Cardiac fibroblast (primary cell): ENCODE data around the gene WDR4.
"Not testable (repeated sequence)": the region's sequence is repeated elsewhere in the genome, so short reads cannot be mapped to it uniquely, and the experiment has no call there.

Experiments used
- DNase-seq, 2 donors: peaks; one replicate each; pipeline versions ENCODE4 v3.0.0 to v3.0.0-alpha.2; 2010; ENCODE audit warnings: low read depth in 2 of 2
- H3K4me3 ChIP-seq, 2 donors: replicated peaks in 1 of 2; 1 replicate in 1 of 2; 2 replicates in 1 of 2; pipeline ENCODE4 v1.5.1; 2011; ENCODE audit warnings: low read depth in 2 of 2, low read length in 2 of 2, mild to moderate bottlenecking in 2 of 2, moderate library complexity in 1 of 2
- TF ChIP-seq, protein P1 (sequence below): IDR thresholded peaks from one replicate; pipeline ENCODE4 v1.5.1; 2011; ENCODE audit warnings: low read depth, mild to moderate bottlenecking, low read length, inconsistent platforms

Gene WDR4

DNA sequence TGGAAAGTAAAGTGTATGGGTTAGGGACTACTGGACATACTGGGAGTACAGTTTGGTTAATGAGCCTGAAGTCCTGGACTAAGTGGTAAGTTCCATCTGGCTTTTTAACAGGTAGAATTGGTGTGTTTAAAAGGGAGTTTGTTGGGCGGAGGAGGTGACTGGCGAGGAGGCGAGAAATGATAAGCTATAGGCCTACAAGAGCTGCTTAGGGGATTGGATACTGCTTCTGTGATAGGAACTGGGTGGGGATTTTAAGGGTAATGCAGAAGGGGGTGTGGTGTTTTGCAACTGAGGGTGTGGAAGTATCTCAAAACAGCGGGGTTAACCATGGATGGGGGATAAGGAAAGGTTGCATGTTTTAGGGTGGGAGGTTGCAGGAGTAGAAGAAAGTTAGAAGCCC lies 42.6 kb upstream of the WDR4 start:
- DNase-seq, result no peak
- TF ChIP-seq, protein P1, sequence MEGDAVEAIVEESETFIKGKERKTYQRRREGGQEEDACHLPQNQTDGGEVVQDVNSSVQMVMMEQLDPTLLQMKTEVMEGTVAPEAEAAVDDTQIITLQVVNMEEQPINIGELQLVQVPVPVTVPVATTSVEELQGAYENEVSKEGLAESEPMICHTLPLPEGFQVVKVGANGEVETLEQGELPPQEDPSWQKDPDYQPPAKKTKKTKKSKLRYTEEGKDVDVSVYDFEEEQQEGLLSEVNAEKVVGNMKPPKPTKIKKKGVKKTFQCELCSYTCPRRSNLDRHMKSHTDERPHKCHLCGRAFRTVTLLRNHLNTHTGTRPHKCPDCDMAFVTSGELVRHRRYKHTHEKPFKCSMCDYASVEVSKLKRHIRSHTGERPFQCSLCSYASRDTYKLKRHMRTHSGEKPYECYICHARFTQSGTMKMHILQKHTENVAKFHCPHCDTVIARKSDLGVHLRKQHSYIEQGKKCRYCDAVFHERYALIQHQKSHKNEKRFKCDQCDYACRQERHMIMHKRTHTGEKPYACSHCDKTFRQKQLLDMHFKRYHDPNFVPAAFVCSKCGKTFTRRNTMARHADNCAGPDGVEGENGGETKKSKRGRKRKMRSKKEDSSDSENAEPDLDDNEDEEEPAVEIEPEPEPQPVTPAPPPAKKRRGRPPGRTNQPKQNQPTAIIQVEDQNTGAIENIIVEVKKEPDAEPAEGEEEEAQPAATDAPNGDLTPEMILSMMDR, result no peak
- H3K4me3 ChIP-seq, result no peak overlapping the region

DNA sequence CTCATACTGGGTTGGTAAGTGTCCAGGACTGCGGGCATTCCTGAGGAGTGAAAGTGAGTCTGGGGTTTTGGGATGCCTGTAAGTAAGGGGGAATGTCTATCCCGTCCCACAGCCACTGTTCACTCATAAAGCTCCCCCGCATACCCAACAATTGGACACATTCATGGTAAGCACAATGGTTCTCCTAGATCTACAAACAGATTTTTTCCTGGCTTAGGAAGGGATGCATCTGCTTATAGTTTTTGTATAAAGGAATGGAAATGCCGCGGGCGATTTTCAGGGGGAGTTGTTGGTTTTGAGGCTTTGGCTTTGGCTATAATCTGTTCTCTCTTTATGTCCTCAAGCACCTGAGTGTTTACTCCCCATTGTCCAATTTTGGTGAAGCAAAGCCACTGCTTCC lies 39.0 kb upstream of the WDR4 start:
- TF ChIP-seq, protein P1, result no peak
- H3K4me3 ChIP-seq, result no peak overlapping the region
- no peak for DNase-seq

DNA sequence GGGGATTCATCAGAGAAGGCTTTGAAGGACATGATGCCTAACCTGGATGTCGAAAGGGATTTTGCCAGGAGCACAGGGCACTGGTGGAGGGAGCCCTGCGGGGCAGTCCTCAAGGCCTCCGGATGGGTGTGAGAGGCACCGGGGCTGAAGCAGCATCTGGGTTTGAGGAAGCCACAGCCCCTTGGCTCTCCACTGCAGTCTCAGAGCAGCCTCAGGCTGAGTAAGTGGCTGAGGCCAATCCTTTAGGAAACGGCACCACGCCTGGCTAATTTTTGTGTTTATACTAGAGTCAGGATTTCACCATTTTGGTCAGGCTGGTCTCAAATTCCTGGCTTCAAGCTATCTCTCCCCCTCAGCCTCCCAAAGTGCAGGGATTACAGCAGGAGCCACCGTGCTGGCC lies 34.1 kb upstream of the WDR4 start:
- no peak overlapping the region for H3K4me3 ChIP-seq
- no peak for DNase-seq
- TF ChIP-seq, protein P1, result no peak

DNA sequence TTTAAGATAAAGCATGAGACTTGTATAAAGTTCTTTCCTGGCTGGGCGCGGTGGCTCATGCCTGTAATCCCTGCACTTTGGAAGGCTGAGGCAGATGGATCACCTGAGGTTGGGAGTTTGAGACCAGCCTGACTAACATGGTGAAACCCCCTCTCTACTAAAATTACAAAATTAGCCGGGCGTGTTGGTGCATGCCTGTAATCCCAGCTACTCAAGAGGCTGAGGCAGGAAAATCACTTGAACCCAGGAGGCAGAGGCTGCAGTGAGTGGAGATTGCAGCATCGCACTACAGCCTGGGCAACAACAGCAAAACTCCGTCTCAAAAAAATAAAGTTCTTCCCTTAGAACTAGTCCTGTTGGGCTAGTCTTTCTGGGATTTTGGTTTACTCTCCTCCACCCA lies 32.6 kb upstream of the WDR4 start:
- DNase-seq, H3K4me3 ChIP-seq: not testable (repeated sequence)

DNA sequence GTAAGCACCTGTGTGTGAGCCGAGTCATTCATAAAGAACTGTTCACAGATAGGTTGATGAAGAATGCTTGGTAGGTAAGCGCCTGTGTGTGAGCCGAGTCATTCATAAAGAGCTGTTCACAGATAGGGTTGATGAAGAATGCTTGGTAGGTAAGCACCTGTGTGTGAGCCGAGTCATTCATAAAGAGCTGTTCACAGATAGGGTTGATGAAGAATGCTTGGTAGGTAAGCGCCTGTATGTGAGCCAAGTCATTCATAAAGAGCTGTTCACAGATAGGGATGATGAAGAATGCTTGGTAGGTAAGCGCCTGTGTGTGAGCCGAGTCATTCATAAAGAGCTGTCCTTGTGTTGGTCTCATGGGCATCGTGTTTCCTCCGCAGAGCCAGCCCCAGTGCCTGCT lies 29.1 kb upstream of the WDR4 start:
- not testable (repeated sequence) for H3K4me3 ChIP-seq, DNase-seq

DNA sequence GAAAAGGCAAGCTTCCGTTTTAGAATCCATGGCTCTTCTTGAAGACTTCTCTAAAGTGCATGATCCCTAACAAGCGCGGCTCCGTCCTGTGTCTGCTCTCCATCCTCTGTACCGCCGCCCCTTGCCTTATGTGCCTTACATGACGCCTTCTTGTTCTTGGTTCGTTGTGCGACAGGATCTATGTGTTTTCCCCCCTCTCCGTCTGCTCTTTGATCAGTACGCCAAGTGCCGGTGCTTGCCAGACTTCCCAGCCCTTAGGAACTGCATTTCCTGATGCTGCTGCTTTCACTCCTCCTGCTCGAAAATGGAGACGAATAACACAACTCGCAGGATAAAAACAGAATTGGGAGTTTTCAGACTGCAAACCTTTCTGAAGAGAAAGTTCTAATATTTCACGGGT lies 26.9 kb upstream of the WDR4 start:
- no peak for DNase-seq
- TF ChIP-seq, protein P1, result no peak
- H3K4me3 ChIP-seq, result no peak overlapping the region

DNA sequence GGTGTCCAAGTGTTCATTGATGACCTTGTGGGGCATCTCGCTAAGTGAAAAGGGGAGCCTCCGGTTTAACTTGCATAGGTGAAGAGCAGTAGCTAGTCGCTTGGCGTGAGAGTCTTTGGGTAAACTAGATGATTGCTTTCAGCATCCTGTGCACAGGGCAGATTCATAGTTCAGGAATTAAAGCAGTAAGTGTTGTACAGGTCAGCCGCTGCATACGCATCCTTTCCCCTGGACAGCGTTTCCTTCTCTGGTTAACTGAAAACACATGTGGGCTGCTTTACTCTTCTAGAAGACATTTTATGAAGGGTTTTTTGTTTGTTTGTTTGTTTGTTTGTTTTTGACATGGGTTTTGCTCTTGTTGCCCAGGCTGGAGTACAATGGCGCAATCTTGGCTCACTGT lies 25.9 kb upstream of the WDR4 start:
- peak in 1 of 2 donors; percentile 8 for DNase-seq
- H3K4me3 ChIP-seq, result no peak overlapping the region
- TF ChIP-seq, protein P1, result no peak

DNA sequence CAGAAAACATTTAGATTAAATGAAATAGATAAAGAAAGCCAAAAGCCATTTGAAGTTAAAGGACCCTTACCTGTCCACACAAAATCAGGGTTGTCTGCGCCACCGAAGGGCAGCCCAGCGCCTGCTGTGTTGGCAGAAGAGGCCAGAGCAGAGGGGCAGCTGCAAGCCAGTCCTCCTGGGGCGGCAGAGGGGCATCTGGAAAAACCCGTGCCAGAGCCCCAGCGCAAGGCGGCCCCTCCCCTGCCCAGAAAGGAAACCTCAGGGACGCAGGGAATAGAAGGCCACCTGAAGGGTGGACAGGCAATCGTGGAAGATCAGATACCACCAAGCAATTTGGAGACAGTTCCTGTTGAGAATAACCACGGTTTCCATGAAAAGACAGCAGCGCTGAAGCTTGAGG lies 24.5 kb upstream of the WDR4 start:
- TF ChIP-seq, protein P1, result no peak
- DNase-seq, result no peak
- H3K4me3 ChIP-seq, result no peak overlapping the region
